ENCODE measurements around the gene PTH1R.

Gene PTH1R

DNA sequence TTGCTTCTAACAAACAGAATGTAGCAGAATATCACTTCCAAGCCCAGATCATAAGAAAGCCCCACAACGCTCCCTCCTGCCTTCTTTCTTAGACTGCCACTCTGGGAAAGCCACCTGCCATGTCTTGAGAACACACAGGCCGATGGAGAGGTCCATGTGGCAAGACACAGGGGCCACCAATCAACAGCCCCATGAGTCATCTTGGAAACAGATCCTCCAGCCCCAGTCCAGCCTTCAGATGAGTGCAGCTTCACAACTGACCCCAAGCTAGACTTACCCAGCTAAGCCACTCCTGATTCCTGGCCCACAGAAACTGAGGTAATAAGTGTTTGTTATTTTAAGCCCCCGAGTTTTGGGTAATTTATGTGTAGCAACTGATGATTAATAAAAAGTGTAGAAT lies 39.7 kb downstream of the PTH1R start:
- DNase-seq, result no peak

DNA sequence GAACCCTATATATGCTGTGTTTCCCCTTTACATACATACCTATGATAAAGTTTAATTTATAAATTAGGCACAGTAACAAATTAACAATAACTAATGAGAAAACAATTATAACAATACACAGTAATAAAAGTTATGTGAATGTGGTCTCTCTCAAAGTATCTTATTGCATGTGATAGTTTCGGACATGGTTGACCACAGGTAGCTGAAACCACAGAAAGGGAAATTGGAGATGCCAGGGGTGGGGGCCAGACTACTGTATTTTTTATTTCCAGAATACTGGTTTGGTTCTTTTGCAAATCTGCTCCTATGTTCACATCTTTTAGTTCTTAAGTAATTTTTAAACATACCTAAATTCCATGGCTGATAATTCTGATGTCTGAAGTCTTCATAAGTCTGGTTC lies 40.7 kb downstream of the PTH1R start:
- DNase-seq, result no peak

GRCh38 chr3:46918634-46919033 lies 41.1 kb downstream of the PTH1R start:
- no peak for DNase-seq

- DNase-seq, result no peak
Measured at GRCh38 chr3:46921041-46921440, 43.5 kb downstream of the PTH1R start.

GRCh38 chr3:46921871-46922271 lies 44.4 kb downstream of the PTH1R start:
- no peak for DNase-seq

- no peak for DNase-seq
Measured at GRCh38 chr3:46922426-46922825, 44.9 kb downstream of the PTH1R start.

- no peak for DNase-seq
Measured at GRCh38 chr3:46922871-46923558, 45.5 kb downstream of the PTH1R start.

GRCh38 chr3:46923559-46924350 lies 46.2 kb downstream of the PTH1R start:
- DNase-seq, result peak; percentile 42

DNA sequence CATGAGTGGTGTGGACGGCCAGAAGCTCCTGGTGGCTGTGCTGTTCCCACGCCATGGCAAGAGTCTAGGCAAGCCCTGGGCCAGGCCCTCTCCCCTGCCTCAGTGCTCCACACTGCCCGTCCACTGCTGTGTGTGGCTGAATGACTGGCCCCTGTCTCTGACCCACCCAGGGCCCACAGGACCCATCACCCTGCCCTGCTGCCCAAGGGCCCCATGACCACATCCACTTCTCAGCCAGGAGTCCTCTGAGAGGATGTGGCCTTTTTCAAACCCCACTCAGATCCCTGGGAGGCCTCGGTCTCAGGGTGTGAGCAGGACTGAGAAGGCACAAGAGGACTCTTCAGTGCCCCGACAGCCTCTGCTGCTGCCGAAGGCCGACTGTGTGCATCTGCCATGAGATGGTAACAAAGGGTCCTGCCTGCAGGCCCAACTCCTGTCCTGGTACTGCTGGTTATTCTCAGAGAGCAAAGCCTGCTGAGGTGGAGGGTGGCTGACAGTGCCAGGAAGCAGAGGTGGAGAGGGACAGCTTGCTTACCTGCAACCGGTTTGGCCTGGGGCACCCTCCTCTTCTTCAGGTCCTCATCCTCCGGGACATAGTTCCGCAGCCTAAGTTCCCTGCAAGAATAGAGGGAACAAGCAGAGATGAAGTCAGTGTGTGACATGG lies 47.5 kb downstream of the PTH1R start:
- no peak for DNase-seq

DNA sequence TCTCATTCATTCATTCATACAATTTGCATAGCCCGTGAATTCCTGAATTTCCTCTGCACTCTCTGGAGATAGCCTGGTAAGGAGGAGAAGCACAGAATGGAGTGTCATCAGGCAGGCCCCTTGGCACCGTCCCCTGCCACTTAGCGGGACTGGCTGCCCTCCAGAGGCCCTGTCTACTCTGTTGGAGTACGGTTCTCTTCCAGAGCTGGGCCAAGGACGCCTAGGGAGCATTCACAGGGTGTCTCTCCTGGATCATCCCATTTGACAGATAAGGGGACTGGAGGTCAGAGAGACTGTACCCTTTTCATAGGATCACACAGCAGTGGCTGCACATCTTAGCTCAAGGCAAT lies 48.0 kb downstream of the PTH1R start:
- no peak for DNase-seq

DNA sequence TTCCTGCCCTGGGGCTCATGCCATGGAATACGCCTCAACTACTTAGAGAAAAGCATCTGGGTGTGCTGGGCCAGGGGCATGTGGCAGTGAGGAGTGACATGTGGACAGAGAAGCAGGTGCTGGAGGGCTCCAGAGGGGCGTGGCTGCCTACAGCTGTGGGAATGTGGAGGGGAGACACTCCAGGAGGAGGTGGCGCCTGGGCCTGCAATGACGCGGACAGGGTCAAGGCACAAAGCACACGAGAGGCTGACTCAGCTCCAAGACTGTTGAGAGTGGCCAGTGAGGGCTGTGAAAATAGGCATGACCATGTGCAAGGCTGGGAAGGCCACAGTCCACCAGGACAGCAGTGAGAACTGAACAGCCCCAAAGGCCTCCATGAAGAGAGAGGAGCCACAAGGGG lies 48.5 kb downstream of the PTH1R start:
- DNase-seq, result no peak

- DNase-seq, result no peak
Measured at GRCh38 chr3:46926447-46926846, 48.9 kb downstream of the PTH1R start.

- no peak for DNase-seq
Measured at GRCh38 chr3:46926871-46927717, 49.6 kb downstream of the PTH1R start.

DNA sequence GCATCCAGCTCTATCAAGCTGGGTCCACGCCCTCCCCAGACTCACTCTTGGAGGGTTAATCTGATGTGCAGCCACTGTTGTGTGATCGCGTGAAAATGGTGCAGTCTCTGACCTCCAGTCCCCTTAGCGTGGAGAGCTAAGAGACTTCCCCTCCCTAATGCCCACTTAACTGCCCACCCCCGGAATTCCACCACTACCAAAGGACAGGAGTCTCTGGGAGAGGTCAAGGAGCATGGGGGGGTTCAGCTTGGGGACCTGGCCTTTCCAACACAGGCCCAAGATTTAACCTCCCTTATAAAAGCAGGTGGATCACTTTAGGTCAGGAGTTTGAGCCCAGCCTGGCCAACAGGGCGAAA lies 50.2 kb downstream of the PTH1R start:
- no peak for DNase-seq

DNA sequence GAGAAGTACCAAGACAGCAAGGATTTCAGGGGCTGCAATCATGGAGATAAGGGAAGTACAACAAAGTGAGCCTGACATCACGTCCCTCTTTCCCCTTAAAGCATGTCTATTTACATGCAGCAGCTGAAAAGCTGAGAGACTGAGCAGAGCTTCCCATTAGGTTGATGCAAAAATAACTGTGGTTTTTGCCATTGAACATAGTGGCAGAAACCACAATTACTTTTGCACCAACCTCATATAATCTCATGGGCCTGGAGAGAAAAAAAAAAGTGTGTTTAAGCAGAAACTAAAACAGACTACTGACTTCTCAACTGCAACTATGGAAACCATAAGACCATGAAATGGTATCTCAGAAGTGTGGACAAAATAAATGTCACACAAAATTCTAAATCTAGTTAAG lies 50.8 kb downstream of the PTH1R start:
- no peak for DNase-seq

DNA sequence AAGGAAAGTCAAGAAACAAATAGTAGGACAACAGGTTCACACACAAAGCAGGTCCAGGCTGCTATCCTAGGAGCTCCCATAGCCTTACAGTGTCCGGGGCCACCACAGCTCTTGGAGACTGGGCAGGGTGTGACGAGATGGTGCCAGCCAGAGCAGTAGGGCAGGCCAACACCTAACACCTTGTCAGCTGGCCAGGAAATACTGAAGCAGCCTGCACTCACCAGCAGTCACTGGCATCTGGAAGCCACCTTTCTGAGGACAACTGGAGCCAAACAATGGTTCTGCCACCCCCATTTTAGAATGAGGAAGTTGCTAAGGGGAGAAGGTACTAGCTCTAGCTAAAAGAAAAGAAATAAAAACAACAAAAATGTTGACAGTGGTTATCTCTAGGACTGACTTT lies 51.8 kb downstream of the PTH1R start:
- no peak for DNase-seq

- no peak for DNase-seq
Measured at GRCh38 chr3:46930166-46930944, 52.8 kb downstream of the PTH1R start.

GRCh38 chr3:46930945-46931403 lies 53.5 kb downstream of the PTH1R start:
- no peak for DNase-seq

DNA sequence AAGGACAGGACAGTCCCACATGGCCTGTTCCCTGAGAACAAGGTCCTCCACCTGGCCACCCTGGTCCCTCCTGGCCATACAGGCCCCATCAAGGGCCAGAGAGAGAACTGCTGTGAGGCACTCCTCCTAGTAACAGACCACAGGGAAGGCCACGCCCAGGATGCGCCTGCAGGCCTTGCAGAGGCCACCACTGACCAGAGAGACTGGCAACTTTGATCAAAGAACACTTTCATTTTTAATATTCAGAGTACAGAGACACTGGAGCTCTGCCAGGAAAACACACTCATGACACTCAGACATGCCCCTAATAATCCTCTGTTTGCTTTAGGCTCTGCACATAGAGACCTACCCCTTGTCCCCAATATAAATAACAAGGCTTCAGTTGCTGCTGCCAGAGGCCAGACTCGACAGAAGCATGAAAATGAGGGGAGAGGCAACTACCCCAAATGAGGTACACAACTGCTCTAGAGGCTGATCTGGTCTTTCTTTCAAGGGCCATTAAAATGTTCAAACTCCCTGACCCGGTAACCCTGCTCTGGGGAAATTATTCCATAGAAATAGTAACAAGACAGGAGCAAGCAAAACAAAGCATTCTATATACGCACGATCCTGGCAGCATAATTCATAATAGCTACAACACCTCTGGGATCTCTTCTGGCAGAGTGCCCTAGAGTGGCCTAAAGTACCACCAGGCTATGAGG lies 54.3 kb downstream of the PTH1R start:
- no peak for DNase-seq

DNA sequence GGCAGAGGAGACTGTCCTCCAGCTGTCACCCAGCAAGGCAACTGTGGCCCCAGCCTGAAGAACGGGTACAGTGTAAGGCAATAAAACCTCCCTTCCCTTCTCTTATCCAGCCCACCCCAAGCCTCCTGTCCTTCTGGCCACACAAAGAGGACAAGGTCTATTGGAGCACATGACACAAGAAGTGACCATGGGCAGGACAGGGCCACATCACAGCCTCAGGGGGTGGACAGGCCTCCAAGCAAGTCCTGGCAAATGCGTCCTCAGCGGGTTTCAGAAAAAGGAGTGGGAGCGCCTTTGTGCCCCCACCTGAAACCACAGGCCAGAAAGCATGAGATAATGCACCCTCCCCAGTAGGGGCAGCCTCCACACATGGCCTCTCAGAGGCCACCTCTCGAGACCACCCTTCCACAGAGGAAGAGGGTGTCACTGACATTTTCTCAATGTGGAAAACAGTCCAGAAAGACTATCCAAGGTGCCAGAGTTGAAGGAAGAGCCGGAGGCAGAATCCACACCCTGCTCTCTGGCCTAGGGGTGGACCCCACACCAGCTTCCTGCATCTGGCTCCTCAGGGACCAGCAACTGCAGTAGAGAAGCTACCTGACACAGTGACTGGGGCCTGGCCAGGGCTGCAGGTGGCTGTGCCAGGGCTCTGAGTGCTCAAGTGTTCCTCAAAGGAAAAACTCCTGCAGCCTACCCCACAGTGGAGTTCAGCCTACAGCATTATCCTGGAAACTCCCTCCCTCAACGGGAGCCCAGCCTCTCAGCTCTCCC lies 55.1 kb downstream of the PTH1R start:
- no peak for DNase-seq

- DNase-seq, result no peak
Measured at GRCh38 chr3:46933261-46933660, 55.7 kb downstream of the PTH1R start.

Measured in stimulated activated CD4-positive, alpha-beta T cell treated with anti-CD3 and anti-CD28 coated beads, Interleukin-4, amount 100 ng/mL, for 1 hour (primary cell).